ENCODE results near the gene MEOX1. TPM values are rescaled to one million over a fixed set of nuclear protein-coding genes. Genes with fewer than 3 reads are reported as not detected.

The MEOX1 gene
- total and polyA plus RNA-seq, 2 of the 13 experiments (the other 11 are each of a cell fraction or from before 2014, with no cell fraction given), result not detected

DNA sequence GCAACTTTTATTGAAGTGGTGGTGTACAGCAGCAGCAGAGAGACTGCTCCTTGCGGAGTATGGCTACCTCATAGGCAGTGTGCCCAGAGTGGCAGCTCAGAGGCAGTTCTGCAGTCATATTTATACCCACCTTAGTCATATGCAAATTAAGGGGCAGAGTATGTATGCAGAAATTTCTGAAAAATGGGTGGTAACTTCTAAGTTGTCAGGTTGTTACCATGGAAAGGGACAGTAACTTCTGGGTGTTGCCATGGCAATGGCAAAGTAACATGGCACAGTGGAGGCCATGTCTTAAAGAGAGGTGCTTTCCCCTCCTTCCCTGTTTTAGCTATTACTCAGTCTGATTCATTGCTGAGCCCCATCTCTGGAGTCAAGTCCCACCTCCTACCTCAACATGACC is 53.4 kb downstream of the MEOX1 start:
- intact Hi-C loops (cut with micrococcal nuclease; ENCODE audit: unreplicated experiment), result no loop called here
- FAIRE-seq (no peak), ATAC-seq (no peak), DNase-seq (ENCODE audit: low spot score) (no peak)
- no peaks in the 10 kb centered on the region for H3K79me2 ChIP-seq (ENCODE audit: insufficient read depth, low read length)
- H2AFZ ChIP-seq (ENCODE audit: low read length), result no peak overlapping the region
- BruUV-seq (replicated peaks), result no TSS peak
- peaks cover 47% of the 10 kb centered on the region for H3K4me1 ChIP-seq (ENCODE audit: insufficient read depth, low read length)
- no peaks in the 10 kb centered on the region for H3K36me3 ChIP-seq (replicated peaks in 1 of 2; ENCODE audit: control insufficient read depth in 1 of 2, insufficient read depth in 2 of 2, low read length in 2 of 2)
- no peak overlapping the region for H3K9ac ChIP-seq (ENCODE audit: insufficient read depth, low read depth, low read length)
- no peak overlapping the region for H3K4me2 ChIP-seq (ENCODE audit: low read depth, low read length)
- no peak overlapping the region for H3K4me3 ChIP-seq (replicated peaks in 1 of 3; ENCODE audit: insufficient read depth in 1 of 3, low read depth in 2 of 3, low read length in 3 of 3)
- no peaks in the 10 kb centered on the region for H3K9me3 ChIP-seq (ENCODE audit: low read length)
- in situ Hi-C loops (cut with HindIII; ENCODE audit: extremely low pct_ligation_motif_present, low pct_unique_long_range_greater_than_20kb), result no loop called here
- no peaks in the 10 kb centered on the region for H4K20me1 ChIP-seq (ENCODE audit: insufficient read depth, low read length)
- no peaks in the 10 kb centered on the region for H3K27me3 ChIP-seq (ENCODE audit: control insufficient read depth in 1 of 2, insufficient read depth in 2 of 2, low read length in 2 of 2)
- no peak overlapping the region for H3K27ac ChIP-seq (ENCODE audit: extremely low read length, insufficient read depth, low read length)
- TF ChIP-seq ZNF569 (CRISPR knock-in tag; IDR thresholded peaks at IDR 0.05; ENCODE audit: borderline replicate concordance) (no peak), KAT7 (CRISPR knock-in tag; IDR thresholded peaks at IDR 0.05; ENCODE audit: borderline replicate concordance) (no peak), SETDB1 (CRISPR knock-in tag; IDR thresholded peaks at IDR 0.05; ENCODE audit: borderline replicate concordance) (no peak), PAX8 (CRISPR knock-in tag; IDR thresholded peaks at IDR 0.05; ENCODE audit: borderline replicate concordance) (no peak), IKZF4 (CRISPR knock-in tag; IDR thresholded peaks at IDR 0.05; ENCODE audit: borderline replicate concordance, low read depth, not compliant biosample characterization) (no peak), SP140L (CRISPR knock-in tag; IDR thresholded peaks at IDR 0.05; ENCODE audit: borderline replicate concordance) (no peak), YEATS2 (CRISPR knock-in tag; IDR thresholded peaks at IDR 0.05; ENCODE audit: borderline replicate concordance) (no peak), KDM6A (CRISPR knock-in tag; IDR thresholded peaks at IDR 0.05; ENCODE audit: low read depth) (no peak), ADNP (CRISPR knock-in tag; IDR thresholded peaks at IDR 0.05) (no peak), ZMYM2 (CRISPR knock-in tag; IDR thresholded peaks at IDR 0.05) (no peak), ZFAT (CRISPR knock-in tag; conservative IDR thresholded peaks at IDR 0.05) (no peak), ZNF207 (IDR thresholded peaks at IDR 0.05; ENCODE audit: borderline replicate concordance) (no peak), NR2F1 (CRISPR knock-in tag; IDR thresholded peaks at IDR 0.05) (no peak)
- TF ChIP-seq, protein P1, sequence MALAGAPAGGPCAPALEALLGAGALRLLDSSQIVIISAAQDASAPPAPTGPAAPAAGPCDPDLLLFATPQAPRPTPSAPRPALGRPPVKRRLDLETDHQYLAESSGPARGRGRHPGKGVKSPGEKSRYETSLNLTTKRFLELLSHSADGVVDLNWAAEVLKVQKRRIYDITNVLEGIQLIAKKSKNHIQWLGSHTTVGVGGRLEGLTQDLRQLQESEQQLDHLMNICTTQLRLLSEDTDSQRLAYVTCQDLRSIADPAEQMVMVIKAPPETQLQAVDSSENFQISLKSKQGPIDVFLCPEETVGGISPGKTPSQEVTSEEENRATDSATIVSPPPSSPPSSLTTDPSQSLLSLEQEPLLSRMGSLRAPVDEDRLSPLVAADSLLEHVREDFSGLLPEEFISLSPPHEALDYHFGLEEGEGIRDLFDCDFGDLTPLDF (CRISPR knock-in tag; IDR thresholded peaks at IDR 0.05), result no peak
- TF ChIP-seq, protein P2, sequence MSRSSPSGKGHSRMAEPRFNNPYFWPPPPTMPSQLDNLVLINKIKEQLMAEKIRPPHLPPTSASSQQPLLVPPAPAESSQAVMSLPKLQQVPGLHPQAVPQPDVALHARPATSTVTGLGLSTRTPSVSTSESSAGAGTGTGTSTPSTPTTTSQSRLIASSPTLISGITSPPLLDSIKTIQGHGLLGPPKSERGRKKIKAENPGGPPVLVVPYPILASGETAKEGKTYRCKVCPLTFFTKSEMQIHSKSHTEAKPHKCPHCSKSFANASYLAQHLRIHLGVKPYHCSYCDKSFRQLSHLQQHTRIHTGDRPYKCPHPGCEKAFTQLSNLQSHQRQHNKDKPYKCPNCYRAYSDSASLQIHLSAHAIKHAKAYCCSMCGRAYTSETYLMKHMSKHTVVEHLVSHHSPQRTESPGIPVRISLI (CRISPR knock-in tag; IDR thresholded peaks at IDR 0.05; ENCODE audit: borderline replicate concordance), result no peak
- TF ChIP-seq, protein P3, sequence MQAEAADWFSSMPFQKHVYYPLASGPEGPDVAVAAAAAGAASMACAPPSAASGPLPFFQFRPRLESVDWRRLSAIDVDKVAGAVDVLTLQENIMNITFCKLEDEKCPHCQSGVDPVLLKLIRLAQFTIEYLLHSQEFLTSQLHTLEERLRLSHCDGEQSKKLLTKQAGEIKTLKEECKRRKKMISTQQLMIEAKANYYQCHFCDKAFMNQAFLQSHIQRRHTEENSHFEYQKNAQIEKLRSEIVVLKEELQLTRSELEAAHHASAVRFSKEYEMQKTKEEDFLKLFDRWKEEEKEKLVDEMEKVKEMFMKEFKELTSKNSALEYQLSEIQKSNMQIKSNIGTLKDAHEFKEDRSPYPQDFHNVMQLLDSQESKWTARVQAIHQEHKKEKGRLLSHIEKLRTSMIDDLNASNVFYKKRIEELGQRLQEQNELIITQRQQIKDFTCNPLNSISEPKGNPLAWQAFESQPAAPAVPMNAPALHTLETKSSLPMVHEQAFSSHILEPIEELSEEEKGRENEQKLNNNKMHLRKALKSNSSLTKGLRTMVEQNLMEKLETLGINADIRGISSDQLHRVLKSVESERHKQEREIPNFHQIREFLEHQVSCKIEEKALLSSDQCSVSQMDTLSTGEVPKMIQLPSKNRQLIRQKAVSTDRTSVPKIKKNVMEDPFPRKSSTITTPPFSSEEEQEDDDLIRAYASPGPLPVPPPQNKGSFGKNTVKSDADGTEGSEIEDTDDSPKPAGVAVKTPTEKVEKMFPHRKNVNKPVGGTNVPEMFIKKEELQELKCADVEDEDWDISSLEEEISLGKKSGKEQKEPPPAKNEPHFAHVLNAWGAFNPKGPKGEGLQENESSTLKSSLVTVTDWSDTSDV (CRISPR knock-in tag; IDR thresholded peaks at IDR 0.05), result no peak
- TF ChIP-seq, protein P4, sequence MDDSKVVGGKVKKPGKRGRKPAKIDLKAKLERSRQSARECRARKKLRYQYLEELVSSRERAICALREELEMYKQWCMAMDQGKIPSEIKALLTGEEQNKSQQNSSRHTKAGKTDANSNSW (CRISPR knock-in tag; IDR thresholded peaks at IDR 0.05; ENCODE audit: borderline replicate concordance), result no peak
- TF ChIP-seq, protein P5, sequence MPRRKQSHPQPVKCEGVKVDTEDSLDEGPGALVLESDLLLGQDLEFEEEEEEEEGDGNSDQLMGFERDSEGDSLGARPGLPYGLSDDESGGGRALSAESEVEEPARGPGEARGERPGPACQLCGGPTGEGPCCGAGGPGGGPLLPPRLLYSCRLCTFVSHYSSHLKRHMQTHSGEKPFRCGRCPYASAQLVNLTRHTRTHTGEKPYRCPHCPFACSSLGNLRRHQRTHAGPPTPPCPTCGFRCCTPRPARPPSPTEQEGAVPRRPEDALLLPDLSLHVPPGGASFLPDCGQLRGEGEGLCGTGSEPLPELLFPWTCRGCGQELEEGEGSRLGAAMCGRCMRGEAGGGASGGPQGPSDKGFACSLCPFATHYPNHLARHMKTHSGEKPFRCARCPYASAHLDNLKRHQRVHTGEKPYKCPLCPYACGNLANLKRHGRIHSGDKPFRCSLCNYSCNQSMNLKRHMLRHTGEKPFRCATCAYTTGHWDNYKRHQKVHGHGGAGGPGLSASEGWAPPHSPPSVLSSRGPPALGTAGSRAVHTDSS (CRISPR knock-in tag; conservative IDR thresholded peaks at IDR 0.05), result no peak
- 100% methylated on average over 1 of the region's 1 CpG for WGBS (ENCODE audit: low lambda C conversion rate)
- POLR2A ChIA-PET, result no interaction called here
- CTCF ChIA-PET (ENCODE audit: low intra/inter-chr PET ratio, low total read pairs), result no interaction called here
